HG03097 (cell line): ENCODE results near the gene SLC49A4.

ENCODE experiments used
- ATAC-seq: cut with Tn5 transposase; IDR thresholded peaks from one replicate; pipeline ENCODE4 v1.9.1; 2021; ENCODE audit not compliant: unreplicated experiment, low FRiP score

The SLC49A4 gene

GRCh38 chr3:122902326-122902725, 107.5 kb downstream of the SLC49A4 start:
- no peak for ATAC-seq

GRCh38 chr3:122903171-122903570, 108.3 kb downstream of the SLC49A4 start:
- no peak for ATAC-seq

GRCh38 chr3:122907471-122907870, 112.6 kb downstream of the SLC49A4 start:
- no peak for ATAC-seq

- no peak for ATAC-seq
Observed at GRCh38 chr3:122908251-122908650, 113.4 kb downstream of the SLC49A4 start.

GRCh38 chr3:122911901-122912300, 117.0 kb downstream of the SLC49A4 start:
- no peak for ATAC-seq

- ATAC-seq = no peak
Observed at GRCh38 chr3:122912772-122913538, 118.1 kb downstream of the SLC49A4 start.

- ATAC-seq = no peak
Observed at GRCh38 chr3:122913539-122914100, 118.8 kb downstream of the SLC49A4 start.

GRCh38 chr3:122915300-122916055, 120.6 kb downstream of the SLC49A4 start:
- no peak for ATAC-seq

- ATAC-seq = no peak
Observed at GRCh38 chr3:122916084-122916483, 121.2 kb downstream of the SLC49A4 start.

GRCh38 chr3:122916580-122916979, 121.7 kb downstream of the SLC49A4 start:
- ATAC-seq = no peak

- ATAC-seq = no peak
Observed at GRCh38 chr3:122917412-122917811, 122.5 kb downstream of the SLC49A4 start.

GRCh38 chr3:122918576-122919290, 123.9 kb downstream of the SLC49A4 start:
- no peak for ATAC-seq

GRCh38 chr3:122919291-122919610, 124.4 kb downstream of the SLC49A4 start:
- no peak for ATAC-seq

- no peak for ATAC-seq
Observed at GRCh38 chr3:122920986-122921385, 126.1 kb downstream of the SLC49A4 start.

GRCh38 chr3:122921791-122922651, 127.2 kb downstream of the SLC49A4 start:
- ATAC-seq = no peak

GRCh38 chr3:122923611-122924010, 128.7 kb downstream of the SLC49A4 start:
- ATAC-seq = no peak

- no peak for ATAC-seq
Observed at GRCh38 chr3:122924056-122924455, 129.2 kb downstream of the SLC49A4 start.

GRCh38 chr3:122925756-122926155, 130.9 kb downstream of the SLC49A4 start:
- ATAC-seq = no peak

GRCh38 chr3:122926322-122926721, 131.5 kb downstream of the SLC49A4 start:
- ATAC-seq = no peak

GRCh38 chr3:122926811-122927210, 131.9 kb downstream of the SLC49A4 start:
- no peak for ATAC-seq
